SK-N-DZ (cell line): ENCODE results near the gene ADRA2B. TPM values are rescaled to one million over a fixed set of nuclear protein-coding genes. Genes with fewer than 3 reads are reported as not detected.
"Not testable (repeated sequence)": the region's sequence is repeated elsewhere in the genome, so short reads cannot be mapped to it uniquely, and the experiment has no call there.

ENCODE experiments used
- DNase-seq: peaks from one replicate; pipeline ENCODE4 v3.0.0-alpha.2; 2015; ENCODE audit warnings: low spot score
- polyA plus RNA-seq, 2 experiments: library from polyadenylated mRNA; depleted of rRNA; stranded (reverse); fragments of >200 nt; gene quantifications; 2 replicates each; pipeline ENCODE4 v1.2.3, GENCODE V29; 2014

The ADRA2B gene
- not detected in 2 replicates for polyA plus RNA-seq (2014; cell fraction: cytosol; rRNA removed)
- polyA plus RNA-seq (2014; cell fraction: nucleus; rRNA removed) = 0.27 and 0.30 TPM in 2 replicates

- no peak for DNase-seq
Measured at GRCh38 chr2:96116424-96116878, at the start of gene ADRA2B. ADRA2B (minus strand) TSS chr2:96116571; CDS start chr2:96116149, 422 bp downstream.

GRCh38 chr2:96164459-96165184 is 48.3 kb upstream of the ADRA2B start:
- peak; percentile 91 for DNase-seq

GRCh38 chr2:96163768-96164429 is 47.5 kb upstream of the ADRA2B start:
- no peak for DNase-seq

- DNase-seq = no peak
Measured at GRCh38 chr2:96163415-96163767, 47.0 kb upstream of the ADRA2B start.

GRCh38 chr2:96161898-96162297 is 45.5 kb upstream of the ADRA2B start:
- DNase-seq = no peak

- not testable (repeated sequence) for DNase-seq
Measured at GRCh38 chr2:96160366-96160765, 44.0 kb upstream of the ADRA2B start.

- no peak for DNase-seq
Measured at GRCh38 chr2:96159084-96159830, 42.9 kb upstream of the ADRA2B start.

GRCh38 chr2:96158554-96158940 is 42.2 kb upstream of the ADRA2B start:
- no peak for DNase-seq

GRCh38 chr2:96157649-96158553 is 41.5 kb upstream of the ADRA2B start:
- no peak for DNase-seq

GRCh38 chr2:96156926-96157648 is 40.7 kb upstream of the ADRA2B start:
- no peak for DNase-seq

GRCh38 chr2:96156011-96156820 is 39.8 kb upstream of the ADRA2B start:
- no peak for DNase-seq

GRCh38 chr2:96154506-96155380 is 38.4 kb upstream of the ADRA2B start:
- no peak for DNase-seq

GRCh38 chr2:96153991-96154431 is 37.6 kb upstream of the ADRA2B start:
- DNase-seq = no peak

- DNase-seq = no peak
Measured at GRCh38 chr2:96153291-96153713, 36.9 kb upstream of the ADRA2B start.

- peak; percentile 39 for DNase-seq
Measured at GRCh38 chr2:96152304-96153161, 36.2 kb upstream of the ADRA2B start.

- DNase-seq = no peak
Measured at GRCh38 chr2:96151595-96152303, 35.4 kb upstream of the ADRA2B start.
